GOT3 (cell line): Measurements from ENCODE around the gene ADGRF1.
"Not testable (repeated sequence)": the region's sequence is repeated elsewhere in the genome, so short reads cannot be mapped to it uniquely, and the experiment has no call there.

Source experiments
- DNase-seq: peaks from one replicate; lab custom pipeline; 2025; ENCODE audit warnings: mixed read lengths; lab: John Stamatoyannopoulos, UW

The ADGRF1 gene

DNA sequence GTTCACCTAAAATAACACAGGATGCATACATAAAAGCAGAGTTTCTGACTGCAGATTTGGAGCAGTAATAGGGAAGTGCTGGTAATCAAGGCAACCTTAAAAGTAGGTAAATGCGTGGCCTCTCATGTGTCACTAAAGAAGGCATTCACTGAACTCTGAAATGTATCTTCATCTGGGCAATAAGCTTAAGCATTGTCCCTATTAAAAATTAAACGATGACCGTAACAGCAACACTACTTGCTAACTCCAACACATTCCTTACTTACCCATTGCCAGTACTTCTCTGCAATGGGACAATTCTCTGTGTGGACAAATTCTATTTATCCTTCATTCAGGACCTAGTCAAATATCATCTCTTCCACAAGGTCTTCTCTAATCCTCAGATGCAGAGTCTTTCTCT lies 19.9 kb downstream of the ADGRF1 start:
- no peak for DNase-seq

DNA sequence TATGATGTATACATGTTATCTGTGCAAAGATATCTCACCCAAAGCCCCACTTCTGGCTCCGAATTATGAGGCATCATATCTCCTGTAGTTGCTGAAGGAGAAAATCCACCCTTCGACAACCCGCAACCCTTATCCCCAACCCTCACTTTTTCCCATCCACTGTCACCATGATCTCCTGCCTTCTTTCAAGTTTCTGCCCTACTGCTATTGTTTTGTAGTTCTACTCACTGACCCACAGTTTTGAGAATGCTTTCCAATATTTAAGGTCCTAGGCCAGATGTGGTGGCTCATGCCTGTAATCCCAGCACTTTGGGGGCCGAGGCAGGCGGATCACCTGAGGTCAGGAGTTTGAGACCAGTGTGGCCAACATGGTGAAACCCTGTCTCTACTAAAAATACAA lies 22.2 kb downstream of the ADGRF1 start:
- DNase-seq, result no peak

DNA sequence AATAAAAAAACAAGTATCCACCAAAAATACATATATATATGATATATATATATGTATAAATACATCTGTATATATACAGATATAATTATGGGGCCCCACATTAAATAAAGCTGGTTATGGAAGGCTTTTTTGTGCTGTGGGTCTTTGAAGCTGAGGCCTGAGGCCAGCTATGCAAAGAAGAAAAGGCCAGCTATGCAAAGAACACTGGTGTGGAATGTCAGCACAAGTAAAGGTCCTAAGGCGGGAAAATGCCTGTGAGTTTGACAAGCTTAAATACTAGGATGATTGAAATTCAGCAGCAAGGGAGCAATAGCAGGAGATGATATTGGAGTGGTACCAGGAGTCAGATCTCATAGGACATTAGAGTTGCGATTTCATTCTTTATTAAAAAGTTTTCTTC lies 25.2 kb downstream of the ADGRF1 start:
- DNase-seq, result no peak

DNA sequence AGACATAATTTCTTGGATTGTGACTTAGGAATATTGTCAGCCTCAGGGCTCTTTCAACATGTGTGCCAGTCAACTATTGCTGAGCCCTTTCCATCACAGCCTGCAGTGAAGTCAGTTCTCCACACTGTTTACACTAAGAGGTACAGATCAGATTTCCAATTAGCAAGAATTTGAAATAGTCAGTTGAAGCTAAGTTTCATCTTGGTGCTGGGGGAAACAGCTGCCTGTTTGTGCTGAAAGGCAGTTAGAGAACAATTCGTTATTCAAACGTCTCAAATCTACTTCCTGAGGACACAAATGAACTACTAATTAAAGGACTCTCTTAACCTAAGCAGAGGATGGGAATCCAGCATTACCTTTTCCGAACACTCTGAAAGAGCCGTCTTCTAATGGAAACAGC lies 25.9 kb downstream of the ADGRF1 start:
- no peak for DNase-seq

DNA sequence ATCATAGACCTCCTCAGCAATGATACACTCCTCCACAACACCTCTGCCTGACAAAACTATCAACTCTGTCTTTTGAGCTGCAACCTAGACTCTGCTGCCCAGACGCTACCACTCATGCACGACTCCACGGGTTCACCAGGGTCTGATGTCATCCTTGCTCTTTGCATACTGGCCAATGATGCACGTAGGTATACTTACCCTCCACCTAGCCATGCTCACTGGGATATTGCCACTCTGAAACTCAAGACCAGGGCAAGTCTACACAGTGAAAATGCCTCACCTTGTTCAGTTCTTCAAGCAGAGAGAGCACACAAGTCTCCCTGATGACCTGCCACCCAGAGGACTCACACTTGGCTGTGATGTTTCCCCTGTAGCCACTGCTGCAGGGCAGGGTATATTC lies 27.7 kb downstream of the ADGRF1 start:
- no peak for DNase-seq

DNA sequence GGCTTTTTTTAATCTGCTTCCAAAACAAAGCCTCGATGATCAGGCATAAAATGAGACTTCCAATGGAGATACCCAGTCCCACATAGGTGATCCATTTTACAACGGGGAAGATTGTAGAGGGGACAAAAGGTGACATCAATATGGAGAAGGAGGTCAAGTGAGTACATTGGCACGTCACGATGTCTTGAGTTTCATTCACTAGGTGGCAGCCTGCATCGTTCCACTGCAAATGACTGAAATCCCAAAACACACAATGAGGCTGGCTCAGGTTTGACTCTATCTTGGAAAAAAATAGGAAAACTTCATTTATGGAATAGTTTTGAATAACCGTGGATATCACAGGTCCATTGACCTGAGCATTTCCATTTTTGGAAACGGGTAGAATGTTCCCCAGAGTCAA lies 32.5 kb downstream of the ADGRF1 start:
- no peak for DNase-seq

DNA sequence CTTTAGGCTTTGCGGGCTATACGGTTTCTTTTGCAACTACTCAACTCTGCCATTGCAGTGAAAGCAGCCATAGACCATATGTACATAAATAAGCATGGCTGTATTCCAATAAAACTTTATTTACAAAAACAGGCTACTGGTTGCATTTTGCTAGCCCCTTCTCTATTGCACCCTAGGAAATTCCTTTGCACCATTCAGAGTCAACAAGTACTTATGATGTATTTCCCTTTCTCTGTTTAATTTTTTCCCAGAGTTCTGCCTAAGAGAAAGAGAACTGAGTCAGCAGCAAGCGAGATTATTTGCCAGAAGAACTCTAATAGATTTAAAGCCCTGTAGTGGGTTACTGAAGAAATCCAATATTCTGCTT lies 33.8 kb downstream of the ADGRF1 start:
- no peak for DNase-seq

DNA sequence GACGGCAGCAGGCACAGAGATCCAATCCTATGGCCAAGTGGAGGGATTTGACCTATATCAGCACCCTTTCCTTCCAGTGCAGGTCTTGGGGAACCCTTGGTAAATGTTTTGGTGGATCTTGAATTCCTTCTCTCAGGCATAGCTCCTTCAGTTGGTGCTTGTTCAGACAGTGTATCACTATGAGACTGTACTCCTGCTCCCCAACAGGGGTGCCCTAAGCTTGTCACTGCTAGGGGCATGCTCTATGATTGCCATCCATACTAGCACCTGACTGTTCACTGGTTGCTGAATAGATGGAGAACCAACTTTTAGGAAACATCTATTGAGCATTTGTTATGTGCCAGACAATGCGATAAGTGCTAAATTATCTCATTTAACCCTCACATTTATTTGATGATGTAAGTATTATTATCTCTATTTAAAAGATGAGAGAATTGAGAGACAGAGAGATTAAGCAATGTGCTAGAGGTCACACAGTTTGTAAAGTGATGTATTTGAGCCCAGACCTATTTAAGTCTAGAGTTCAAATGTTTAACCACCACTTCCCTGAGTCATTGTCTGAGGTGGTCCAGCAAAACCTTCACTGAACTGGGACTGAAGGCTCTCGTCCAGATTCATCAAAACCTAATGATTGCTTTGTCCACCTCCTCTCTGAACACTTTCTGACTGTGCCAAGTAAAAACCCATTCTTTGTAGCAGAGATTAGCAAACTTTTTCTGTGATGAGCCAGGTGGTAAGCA lies 34.3 kb downstream of the ADGRF1 start:
- DNase-seq, result no peak

DNA sequence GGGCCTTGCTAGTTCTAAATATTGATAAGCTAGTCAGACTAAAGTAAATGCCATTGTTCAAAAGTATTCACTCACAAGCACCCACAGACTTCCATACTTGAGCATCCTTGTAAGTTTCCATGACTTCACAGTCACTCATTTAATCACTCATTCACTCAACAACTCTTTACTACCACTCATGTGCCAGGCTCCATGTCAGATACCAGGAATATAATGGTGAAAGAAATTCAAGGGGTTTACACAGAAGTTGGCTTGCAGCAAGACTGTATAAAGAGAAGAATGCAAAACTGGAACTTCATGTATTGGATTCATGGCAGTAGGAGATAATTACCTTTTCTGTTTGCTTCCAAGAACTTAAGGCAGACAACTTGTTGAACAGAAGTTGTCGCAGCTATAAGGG lies 36.6 kb downstream of the ADGRF1 start:
- DNase-seq, result no peak

DNA sequence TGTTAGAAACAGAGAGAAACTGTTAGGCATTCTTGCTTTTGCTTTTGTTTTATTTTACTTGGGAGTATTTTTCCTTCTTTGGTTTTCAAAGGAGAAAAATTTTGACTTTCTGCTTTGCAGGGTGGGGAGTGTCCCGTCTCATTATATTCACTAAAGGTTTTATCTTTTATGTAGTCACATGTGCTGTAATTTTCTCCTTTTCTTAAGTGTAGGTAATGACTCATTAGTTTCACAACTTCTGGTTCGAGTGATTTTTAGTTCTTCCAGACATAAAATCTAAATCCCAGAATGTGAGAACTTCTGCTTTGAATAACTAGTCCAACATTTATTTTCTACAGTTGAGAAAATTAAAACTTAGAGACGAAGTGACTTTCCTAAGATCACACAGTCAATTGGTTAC lies 37.7 kb downstream of the ADGRF1 start:
- no peak for DNase-seq

DNA sequence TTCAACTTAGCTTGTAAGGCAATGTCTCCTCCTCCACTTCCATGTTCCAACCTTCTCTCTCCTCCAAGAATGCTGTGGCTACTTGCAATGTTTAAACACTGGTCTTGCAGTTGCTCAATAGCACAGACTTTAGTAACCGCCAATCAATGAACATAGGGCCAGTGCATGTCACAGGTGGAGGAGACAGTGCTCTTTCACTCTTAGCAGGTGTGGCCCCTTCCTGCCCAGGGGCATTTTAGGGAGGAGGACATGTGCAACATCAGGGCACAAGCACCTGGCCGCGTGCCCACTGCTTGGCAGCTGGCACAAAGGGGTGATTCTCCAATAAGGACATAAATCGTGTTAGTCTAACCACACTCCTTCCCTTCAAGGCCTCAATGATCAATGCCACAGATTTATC lies 41.3 kb downstream of the ADGRF1 start:
- DNase-seq, result no peak

DNA sequence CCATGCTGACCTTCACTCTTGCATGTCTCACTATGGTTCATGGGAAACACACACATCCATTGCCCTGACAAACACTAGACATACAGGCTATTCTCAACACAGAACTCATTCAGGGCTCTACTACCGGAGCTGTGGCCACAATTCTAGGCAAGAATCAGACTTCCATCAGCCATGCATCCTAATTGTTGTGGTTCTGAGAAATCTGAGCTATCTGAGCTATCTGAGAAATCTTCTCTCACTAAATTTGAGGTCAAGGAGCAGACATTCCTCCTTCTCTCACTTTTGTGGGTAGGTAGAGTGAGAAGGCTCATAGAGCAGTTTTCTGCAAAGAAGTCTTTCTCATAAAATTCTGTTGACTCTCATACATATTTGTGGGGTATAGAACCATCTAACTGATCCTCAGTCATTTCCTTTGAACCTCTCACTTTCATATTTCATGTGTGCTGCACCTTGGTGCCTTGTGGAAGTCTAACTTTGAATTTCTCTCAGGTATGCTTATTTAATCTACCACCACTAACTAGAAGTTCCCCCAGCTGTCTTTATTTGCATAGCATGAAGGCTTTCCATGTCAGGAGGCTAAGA lies 43.6 kb downstream of the ADGRF1 start:
- no peak for DNase-seq

DNA sequence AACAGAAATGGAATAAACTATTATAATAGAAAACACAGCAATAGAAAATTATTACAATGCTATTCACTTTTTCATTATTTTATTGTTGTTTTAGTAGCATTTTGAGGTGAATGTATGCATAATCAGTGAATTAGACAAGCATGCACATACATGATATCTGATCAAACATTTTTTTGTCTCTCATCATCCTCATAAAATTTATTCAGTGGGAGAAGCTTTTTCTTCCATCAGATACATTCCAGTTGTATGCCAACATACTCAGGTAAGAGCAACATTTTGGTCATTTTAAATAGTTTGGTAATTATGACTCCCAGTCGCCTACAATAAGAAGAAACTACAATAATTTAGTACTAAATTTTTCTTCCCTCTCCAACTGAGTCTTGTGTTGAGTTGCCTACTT lies 44.5 kb downstream of the ADGRF1 start:
- DNase-seq, result no peak

DNA sequence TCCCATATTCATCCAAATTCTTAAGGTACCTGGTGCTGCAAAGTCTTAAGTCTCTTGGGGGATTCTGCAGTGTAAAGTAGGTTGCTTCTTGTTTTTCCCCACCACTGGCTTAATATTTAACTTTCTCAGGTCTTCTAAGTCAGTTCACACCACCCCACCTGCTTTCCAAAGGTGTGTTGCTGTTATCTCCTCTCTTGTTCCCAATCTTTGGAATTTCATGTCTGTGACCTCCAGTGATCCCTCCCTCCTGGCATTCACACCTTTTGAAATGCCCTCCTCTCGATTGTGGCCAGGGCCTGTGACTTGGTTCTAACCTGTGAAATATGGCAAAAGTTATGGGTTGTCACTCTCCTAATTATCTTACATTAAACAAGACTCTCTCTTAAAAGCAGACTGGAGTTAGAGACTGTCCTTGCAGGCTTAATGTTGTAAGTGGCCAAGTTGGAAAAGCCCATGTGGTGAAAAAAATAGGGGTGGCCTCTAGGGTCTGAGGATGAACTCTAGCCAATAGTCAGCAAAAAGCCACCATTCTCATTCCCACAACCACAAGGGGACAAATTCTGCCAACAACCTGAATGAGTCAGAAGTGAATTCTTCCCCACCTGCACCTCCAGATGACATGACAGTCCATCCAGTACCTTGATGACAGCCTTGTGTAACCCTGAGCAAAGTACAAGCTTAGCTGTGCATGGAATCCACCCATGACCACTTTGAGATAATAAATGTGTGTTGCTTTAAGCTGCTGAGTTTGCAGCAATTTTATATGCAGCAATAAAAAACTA lies 45.1 kb downstream of the ADGRF1 start:
- DNase-seq, result no peak

DNA sequence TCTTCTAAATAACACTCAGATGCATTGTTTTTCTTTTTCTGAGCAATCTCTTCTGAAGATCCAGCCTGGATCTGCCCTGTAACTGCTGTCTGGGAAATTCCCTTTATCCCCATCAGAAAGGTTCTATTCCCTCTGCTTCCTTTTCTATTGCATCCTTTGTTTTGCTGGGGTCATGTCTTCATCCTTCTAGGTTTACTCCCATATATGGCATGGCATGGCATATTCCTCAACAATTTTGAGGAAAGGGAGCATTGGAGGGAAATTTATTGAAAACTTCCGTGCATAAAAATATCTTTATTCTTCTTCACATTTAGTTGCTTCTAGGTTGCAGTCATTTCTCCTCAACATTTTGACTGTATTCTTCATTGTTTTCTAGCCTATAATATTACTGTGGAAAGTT lies 47.2 kb downstream of the ADGRF1 start:
- no peak for DNase-seq

DNA sequence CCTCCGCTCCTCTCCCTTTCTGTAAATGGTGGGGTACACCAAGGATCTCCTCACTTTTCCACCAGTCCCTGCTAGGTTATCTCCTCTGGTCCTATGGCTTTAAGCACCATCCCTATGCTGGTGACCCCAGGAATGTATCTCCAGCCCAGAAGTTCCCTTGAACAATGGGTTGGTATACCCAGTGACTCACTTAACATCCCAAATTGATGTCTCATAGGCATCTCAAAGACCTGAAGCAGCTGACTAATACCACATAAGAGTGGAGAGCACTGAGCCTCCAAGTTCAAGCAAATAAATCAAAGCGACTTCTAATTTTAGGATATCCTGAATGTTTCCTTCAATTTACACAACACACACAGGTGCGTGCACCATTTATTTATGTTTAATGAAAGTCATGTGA lies 48.3 kb downstream of the ADGRF1 start:
- DNase-seq, result no peak

DNA sequence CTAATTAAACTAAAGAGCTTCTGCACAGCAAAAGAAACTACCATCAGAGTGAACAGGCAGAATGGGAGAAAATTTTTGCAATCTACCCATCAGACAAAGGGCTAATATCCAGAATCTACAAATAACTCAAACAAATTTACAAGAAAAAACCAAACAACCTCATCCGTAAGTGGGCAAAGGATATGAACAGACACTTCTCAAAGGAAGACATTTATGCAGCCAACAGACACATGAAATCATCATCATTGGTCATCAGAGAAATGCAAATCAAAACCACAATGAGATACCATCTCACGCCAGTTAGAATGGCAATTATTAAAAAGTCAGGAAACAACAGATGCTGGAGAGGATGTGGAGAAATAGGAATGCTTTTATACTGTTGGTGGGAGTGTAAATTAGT lies 49.7 kb downstream of the ADGRF1 start:
- DNase-seq, result not testable (repeated sequence)

DNA sequence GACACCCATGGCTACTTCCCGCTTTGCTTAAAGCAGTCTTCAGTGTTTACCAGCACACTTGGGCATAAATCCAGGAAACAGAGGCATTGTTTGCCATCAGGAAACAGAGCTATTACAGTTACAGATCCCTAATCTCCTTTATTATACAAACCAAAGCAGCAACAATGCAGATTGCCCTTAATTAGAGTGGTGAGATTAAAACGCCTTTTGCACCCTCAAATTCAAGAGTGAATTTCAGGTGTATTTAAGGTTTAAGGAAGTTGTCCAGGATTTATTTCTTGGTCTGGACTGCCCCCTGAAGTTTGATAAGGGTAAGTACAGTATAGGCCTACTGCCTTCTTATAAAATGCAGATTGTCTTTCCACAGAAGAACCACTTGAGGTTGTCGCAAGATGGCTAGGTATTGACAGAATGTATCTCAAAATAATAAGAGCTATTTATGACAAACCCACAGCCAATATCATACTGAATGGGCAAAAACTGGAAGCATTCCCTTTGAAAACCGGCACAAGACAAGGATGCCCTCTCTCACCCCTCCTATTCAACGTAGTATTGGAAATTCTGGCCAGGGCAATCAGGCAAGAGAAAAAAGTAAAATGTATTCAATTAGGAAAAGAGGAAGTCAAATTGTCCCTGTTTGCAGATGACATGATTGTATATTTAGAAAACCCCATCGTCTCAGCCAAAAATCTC lies 51.2 kb downstream of the ADGRF1 start:
- DNase-seq, result not testable (repeated sequence)

DNA sequence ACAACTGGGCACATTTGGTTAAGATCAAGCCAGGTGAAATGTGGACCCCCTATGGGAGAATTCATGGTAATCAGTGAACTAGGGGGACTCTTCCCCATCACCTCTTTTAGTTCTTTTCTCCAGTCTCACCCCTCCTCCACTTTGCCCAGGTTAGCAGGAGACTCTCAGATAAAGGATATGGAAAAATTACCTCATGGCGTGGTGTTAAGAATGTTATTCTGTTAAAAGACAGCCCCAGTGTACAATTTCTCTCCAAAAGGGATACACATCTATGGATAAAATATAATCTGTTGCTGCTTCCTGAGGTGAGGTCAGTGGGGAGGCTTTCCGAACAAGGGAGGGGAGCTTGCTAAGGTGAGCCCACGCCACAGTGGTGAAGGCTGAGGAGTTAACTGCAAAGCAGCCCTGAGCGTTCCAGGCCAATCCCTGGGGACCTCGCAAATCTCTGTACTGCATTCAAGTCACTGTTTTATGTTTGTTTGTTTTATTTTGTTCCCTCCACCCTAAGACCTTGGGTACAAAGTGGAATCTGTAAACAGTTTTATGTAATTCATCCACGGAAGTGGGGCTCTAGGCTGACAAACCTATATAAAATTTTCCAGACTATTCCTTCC lies 52.0 kb downstream of the ADGRF1 start:
- DNase-seq, result no peak

DNA sequence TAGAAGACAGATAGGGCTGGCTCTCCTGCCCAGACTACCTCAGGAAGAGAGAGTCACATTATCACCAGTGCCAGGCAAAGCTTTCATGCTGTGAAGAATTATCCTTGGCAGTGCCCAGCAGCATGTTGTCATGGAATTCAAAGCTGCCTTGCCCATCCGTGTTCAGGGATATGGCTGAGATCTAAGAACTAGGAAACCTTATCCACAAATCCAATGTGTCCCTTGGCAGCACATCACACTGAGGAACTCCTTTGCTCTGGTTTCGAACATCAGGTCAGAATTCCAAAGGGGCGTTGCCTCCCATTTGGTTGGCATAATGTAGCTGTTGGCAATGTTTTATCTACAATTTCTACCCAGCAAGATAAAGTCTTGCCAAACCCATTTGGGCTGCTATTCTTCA lies 52.7 kb downstream of the ADGRF1 start:
- DNase-seq, result no peak

DNA sequence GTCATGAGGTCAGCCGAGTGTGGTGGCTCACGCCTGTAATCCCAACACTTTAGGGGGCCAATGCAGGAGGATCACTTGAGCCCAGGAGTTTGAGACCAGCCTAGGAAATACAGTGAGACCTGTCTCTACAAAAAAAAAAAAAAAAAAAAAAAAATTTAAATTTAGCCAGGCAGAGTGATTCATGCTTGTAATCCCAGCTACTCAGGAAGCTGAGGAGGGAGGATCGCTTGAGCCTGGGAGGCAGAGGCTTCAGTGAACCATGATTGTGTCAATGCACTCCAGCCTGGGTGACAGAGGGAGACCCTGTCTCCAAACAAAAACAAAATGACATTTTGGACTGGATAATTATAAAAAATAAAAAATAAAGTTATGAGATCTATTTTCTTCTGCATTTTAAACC lies 56.2 kb downstream of the ADGRF1 start:
- no peak for DNase-seq

DNA sequence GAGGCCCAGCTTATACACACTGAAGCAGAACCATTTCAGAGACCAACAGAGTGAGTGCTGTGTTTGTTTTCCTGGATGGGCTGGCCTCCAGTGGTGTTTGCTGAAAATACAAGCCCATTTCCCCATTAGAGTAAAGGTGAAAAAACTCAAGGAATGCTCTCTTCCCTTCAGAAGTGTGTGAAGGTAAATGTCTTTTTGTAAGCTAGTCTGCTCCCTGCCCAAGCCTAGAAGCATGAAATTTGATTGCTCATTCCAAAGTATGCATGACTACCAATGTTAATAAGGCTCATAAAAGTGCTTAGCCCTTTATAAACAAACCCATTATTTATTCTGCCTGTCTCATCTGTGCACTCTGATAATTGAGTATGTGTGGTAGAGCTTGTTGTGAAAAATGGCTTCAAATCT lies 59.1 kb downstream of the ADGRF1 start:
- no peak for DNase-seq
